Fibroblast of skin of left biceps (primary cell): ENCODE measurements around the gene MBP.
"Not testable (repeated sequence)": the region's sequence is repeated elsewhere in the genome, so short reads cannot be mapped to it uniquely, and the experiment has no call there.

Experiments used
- DNase-seq, 2 experiments: peaks; one replicate each; pipeline ENCODE4 v3.0.0-alpha.2; 2013; ENCODE audit warnings: low read depth in 2 of 2

The MBP gene

GRCh38 chr18:77022556-77022955 is 110.0 kb downstream of the MBP start:
- no peak for DNase-seq

GRCh38 chr18:77022116-77022515 is 110.5 kb downstream of the MBP start:
- DNase-seq: no peak

GRCh38 chr18:77021478-77021877 is 111.1 kb downstream of the MBP start:
- DNase-seq: not testable (repeated sequence)

- DNase-seq: no peak
Observed at GRCh38 chr18:77021075-77021474, 111.5 kb downstream of the MBP start.

DNA sequence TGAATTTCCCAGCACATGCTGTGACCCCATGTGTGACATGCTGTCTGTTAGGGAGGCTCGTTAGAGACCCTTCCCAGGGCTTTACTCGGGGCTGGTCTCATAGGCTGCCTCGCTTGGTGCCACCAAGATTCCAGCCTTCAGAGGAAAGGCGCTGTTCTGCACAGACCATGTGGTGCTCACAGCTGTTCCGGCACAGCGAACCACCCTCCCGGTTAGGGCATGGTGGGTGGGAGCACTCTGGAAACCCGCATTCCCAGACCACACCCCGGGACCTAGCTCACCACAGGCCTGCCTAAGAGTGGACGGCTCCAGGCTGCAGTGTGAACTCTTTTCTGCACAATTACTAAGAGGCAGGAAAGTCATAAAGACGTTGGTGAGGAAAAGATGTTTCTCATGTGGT is 112.0 kb downstream of the MBP start:
- no peak for DNase-seq

- no peak for DNase-seq
Observed at GRCh38 chr18:77019641-77020040, 112.9 kb downstream of the MBP start.

- DNase-seq: not testable (repeated sequence)
Observed at GRCh38 chr18:77018650-77019049, 113.9 kb downstream of the MBP start.

DNA sequence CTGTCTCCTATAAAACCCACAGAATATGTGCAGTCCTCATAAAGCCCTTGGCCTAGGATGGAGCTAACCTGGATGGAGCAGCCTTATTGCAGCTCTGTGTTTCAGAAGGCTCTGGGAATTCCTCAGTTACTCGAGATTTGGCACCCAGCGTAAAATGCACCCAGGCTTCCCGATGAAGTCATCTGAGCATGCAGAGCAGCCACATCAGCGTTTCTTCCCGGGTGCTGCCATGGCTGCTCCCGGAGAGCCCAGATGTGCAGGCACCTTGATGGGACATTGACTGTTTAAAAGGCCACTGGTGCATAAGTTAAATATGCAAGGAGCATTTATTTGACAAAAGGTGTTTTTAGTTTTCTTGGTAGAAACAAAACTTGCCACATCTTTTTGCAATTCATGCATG is 115.2 kb downstream of the MBP start:
- no peak for DNase-seq

DNA sequence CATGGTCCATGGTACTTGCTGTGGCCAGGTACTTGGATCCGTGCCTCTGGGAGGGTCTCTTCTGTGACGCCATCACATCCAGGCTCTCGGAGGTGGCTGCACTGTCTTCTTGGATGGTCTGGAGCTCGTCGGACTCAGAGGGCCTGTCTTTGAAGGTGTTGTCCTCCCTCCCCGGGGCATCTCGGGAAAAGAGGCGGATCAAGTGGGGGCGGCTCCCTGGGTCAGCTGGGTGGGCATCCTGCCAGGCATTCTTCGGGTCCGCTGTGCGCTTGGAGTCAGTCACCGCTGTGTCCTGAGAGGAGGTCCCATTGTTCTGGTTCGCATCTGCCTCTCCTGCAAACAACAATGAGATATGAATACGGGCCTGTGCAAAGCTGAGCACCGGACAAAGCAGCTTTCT is 115.6 kb downstream of the MBP start:
- DNase-seq: no peak

- DNase-seq: no peak
Observed at GRCh38 chr18:77015771-77016710, 116.5 kb downstream of the MBP start.

GRCh38 chr18:77015169-77015568 is 117.4 kb downstream of the MBP start:
- DNase-seq: no peak

- DNase-seq: no peak
Observed at GRCh38 chr18:77014538-77014937, 118.0 kb downstream of the MBP start.

GRCh38 chr18:77013811-77014521 is 118.6 kb downstream of the MBP start:
- DNase-seq: no peak

DNA sequence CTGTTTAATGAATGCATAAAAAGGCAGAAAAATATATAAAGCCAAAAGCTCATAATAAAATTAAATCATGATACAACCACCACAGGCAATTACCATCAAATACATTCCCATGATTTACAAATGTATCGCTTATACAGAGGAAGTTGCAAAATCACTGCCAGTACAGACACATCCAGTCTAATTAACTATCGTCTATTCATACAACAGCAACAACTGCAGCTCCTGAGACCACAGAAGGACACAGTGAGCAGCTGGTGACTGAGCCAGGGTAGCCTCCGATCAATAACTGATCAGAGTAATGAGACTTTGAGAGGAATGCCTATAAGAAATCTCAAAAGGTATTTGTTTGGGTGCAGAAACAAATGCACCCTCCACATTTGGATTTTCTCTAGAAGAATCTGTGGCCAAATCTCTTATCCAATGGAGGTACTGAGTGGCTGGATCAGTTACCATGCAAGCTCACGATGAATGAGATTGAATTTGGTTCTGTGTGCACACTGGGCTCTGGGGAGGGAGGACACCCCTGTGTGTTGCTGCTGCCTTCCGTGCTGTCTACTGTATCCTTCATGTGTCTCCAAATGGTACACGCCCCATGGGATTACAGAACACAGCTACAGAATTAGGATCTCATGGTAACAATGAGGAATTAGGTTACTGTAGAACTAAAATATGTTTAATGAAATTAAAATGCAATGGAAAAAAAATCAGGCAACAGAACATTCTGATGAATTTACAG is 119.6 kb downstream of the MBP start:
- no peak for DNase-seq

GRCh38 chr18:77012120-77012519 is 120.5 kb downstream of the MBP start:
- no peak for DNase-seq

- DNase-seq: no peak
Observed at GRCh38 chr18:77009675-77010074, 122.9 kb downstream of the MBP start.

- DNase-seq: no peak
Observed at GRCh38 chr18:77008576-77009315, 123.8 kb downstream of the MBP start.

GRCh38 chr18:77008006-77008405 is 124.6 kb downstream of the MBP start:
- no peak for DNase-seq

DNA sequence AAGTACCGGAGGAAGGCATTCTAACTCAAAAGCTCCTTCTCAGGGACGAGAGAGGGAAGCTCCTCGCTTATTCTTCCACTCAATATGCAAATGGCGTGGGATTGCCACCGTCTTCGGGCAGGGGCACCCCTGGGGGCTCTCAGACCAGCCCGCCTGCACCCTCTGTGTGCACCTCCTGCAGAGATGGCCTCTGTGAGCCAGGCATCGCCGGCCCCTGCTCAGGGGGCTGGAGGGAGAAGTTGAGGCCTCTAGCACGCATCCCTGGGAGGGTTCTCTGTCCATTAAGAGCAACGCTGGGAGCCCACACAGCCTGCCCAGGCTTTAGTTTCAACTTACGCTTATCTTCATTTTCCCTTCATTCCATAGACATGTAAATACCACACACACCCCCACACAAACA is 125.3 kb downstream of the MBP start:
- DNase-seq: no peak

DNA sequence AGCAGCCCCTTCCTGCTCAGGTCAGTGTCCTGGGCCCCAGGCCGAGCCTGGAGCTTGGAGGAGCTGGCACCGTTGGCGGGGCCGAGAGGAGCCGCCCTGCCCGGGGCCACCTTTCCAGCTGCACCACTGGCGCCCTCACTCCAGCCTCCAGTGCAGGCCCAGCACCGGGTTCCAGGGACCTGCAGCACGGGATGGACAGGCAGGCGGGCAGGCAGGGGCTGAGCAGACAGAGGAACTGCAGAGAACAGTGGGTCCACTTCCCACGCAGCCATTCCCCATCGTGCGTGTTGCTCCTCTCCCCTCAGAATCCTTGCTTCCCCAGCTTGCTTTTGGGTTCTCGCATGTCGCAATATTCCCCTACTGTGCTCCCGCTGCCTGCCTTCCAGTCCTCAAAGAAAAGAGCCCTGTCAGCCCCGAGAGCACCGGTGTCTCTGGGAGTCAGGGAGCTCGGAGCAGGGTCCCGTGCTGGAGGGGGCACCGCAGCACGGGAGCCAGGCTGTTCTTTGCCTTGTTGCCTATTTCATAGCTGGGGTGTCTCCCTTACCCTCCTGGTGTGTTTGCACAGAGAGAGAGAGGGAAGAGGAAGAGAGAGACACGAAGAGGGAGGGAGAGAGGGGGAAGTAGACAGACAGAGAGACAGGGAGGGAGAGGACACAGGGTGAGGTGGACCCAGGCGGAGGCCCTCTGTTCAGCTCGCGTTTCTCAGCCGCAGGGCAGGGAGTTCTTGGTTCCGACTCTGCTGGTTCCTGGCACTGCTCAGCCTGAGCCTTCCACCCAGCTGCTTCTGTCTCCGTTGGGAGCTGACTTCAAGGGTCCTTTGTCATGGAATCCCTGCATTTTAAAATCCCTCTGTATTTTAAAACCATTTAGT is 126.0 kb downstream of the MBP start:
- DNase-seq: no peak
